Hepatocyte (in vitro differentiated cells): Measurements from ENCODE around the gene GLIPR2.

Source experiments
- CTCF ChIP-seq: fragments of 200-600 bp; sonication (generic); IDR thresholded peaks from 2 replicates; pipeline ENCODE4 v1.5.1; 2016; ENCODE audit warnings: antibody characterized with exemption, mild to moderate bottlenecking; ENCODE audit not compliant: poor library complexity
- EZH2 ChIP-seq: fragments of 200-600 bp; sonication (generic); IDR thresholded peaks from 2 replicates; pipeline ENCODE4 v1.6.1; 2016; ENCODE audit warnings: antibody characterized with exemption, mild to moderate bottlenecking, borderline replicate concordance
- EZH2phosphoT487 ChIP-seq: fragments of 200-600 bp; sonication (generic); IDR thresholded peaks from one replicate; pipeline ENCODE4 v1.6.1; 2018; ENCODE audit warnings: antibody characterized with exemption, mild to moderate bottlenecking, low read depth, moderate library complexity; ENCODE audit not compliant: unreplicated experiment, severe bottlenecking

GRCh38 chr9:36188212-36188611 is 51.7 kb downstream of the GLIPR2 start:
- no peak for TF ChIP-seq CTCF
- no peak for TF ChIP-seq EZH2
- no peak for TF ChIP-seq EZH2phosphoT487
